ENCODE results near the gene TRIM15.
A peak's percentile ranks its signal among the peaks of the same experiment; 100 is the strongest.

DNA sequence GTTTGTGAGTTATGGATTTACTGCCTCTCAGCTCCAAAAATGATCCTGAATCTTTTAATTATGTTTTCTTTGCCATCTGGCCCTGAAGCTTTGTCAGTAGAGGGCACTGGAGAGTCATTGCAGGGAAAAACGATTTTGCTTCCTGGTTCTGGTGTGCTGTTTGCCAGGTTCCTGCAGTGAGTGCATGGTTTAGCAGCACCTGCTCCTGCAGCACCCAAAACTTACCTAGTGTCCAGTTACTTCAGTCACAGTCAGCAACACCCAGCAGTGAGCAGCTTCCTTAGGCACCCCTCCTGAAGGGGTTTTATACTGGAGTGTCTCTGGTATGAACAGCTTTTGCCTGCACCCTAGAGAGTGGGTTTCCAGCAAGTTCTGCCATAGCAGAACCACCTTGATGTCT, 55.9 kb downstream of the TRIM15 start:
- TF ChIP-seq, protein P1, sequence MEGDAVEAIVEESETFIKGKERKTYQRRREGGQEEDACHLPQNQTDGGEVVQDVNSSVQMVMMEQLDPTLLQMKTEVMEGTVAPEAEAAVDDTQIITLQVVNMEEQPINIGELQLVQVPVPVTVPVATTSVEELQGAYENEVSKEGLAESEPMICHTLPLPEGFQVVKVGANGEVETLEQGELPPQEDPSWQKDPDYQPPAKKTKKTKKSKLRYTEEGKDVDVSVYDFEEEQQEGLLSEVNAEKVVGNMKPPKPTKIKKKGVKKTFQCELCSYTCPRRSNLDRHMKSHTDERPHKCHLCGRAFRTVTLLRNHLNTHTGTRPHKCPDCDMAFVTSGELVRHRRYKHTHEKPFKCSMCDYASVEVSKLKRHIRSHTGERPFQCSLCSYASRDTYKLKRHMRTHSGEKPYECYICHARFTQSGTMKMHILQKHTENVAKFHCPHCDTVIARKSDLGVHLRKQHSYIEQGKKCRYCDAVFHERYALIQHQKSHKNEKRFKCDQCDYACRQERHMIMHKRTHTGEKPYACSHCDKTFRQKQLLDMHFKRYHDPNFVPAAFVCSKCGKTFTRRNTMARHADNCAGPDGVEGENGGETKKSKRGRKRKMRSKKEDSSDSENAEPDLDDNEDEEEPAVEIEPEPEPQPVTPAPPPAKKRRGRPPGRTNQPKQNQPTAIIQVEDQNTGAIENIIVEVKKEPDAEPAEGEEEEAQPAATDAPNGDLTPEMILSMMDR (IDR thresholded peaks at IDR 0.05), result peak; percentile 48 to 84 (median 71)
- no peak for TF ChIP-seq POLR2A (IDR thresholded peaks at IDR 0.05)

Data from tibial nerve (tissue), 3 donors.